ENCODE results near the gene AP1M1.

The AP1M1 gene

DNA sequence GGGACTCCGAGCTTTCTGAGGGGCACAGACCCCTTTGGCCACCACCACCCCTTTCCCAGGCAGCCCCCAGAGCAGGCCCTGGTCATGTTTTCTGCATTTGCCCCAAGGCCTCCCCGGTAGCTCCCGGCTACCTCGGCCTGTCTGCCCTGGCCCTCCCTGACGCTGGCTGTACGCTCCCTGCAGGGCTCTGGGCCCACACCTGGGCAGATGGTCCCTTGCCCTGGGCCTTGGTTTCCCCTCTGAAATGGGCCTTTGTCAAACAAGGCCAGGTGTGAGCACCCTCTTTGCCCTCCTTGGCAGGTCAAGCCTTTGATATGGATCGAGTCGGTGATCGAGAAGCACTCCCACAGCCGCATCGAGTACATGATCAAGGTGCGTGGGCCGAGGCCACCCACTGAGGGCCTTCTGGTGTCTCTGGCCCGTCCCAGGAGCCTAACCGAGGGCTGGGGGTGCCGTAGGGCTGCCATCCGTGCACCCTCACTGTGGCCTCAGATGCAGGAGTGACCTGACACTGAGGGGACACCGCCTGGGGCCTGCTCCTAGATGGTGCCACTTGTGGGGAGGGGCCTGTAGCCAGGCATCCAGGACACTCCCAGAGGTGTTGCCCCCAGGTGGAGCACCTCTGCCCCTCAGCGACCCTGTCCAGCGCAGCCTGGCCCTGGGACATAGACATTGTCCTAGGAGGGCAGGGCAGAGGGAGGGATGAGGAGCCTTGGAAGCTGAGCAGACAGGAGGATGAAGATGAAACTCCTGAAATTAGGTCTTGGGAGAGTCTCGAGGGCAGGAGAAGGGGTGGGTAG, 30.3 kb downstream of the AP1M1 start:
- Histone ChIP-seq H3K79me2 (ENCODE audit: control insufficient read depth, low read length) (no peaks in the 10 kb centered on the region), H3F3A (ENCODE audit: control insufficient read depth, insufficient read depth) (no peaks in the 10 kb centered on the region), H4K20me1 (ENCODE audit: control insufficient read depth, insufficient read depth, low read depth, low read length) (no peaks in the 10 kb centered on the region), H3K27me3 (ENCODE audit: control insufficient read depth, low read length) (no peaks in the 10 kb centered on the region), H3K9me2 (replicated peaks; ENCODE audit: control insufficient read depth, low read length) (no peaks in the 10 kb centered on the region), H3K27ac (ENCODE audit: low read depth, low read length) (no peak overlapping the region), H3K4me1 (ENCODE audit: control insufficient read depth, low read length) (no peaks in the 10 kb centered on the region), H3K36me3 (ENCODE audit: control insufficient read depth, low read length) (peaks cover 50% of the 10 kb centered on the region), H3K9me3 (ENCODE audit: control insufficient read depth, insufficient read depth, low read length) (no peaks in the 10 kb centered on the region), H3K4me3 (ENCODE audit: low read length) (no peak overlapping the region), H3K4me2 (ENCODE audit: low read length) (no peak overlapping the region)
- TF ChIP-seq, protein P1, sequence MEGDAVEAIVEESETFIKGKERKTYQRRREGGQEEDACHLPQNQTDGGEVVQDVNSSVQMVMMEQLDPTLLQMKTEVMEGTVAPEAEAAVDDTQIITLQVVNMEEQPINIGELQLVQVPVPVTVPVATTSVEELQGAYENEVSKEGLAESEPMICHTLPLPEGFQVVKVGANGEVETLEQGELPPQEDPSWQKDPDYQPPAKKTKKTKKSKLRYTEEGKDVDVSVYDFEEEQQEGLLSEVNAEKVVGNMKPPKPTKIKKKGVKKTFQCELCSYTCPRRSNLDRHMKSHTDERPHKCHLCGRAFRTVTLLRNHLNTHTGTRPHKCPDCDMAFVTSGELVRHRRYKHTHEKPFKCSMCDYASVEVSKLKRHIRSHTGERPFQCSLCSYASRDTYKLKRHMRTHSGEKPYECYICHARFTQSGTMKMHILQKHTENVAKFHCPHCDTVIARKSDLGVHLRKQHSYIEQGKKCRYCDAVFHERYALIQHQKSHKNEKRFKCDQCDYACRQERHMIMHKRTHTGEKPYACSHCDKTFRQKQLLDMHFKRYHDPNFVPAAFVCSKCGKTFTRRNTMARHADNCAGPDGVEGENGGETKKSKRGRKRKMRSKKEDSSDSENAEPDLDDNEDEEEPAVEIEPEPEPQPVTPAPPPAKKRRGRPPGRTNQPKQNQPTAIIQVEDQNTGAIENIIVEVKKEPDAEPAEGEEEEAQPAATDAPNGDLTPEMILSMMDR (IDR thresholded peaks at IDR 0.05; ENCODE audit: low read depth, low read length, poor library complexity, severe bottlenecking) = no peak
- TF ChIP-seq EZH2phosphoT487 (IDR thresholded peaks at IDR 0.05; ENCODE audit: borderline replicate concordance, low read length) = no peak

DNA sequence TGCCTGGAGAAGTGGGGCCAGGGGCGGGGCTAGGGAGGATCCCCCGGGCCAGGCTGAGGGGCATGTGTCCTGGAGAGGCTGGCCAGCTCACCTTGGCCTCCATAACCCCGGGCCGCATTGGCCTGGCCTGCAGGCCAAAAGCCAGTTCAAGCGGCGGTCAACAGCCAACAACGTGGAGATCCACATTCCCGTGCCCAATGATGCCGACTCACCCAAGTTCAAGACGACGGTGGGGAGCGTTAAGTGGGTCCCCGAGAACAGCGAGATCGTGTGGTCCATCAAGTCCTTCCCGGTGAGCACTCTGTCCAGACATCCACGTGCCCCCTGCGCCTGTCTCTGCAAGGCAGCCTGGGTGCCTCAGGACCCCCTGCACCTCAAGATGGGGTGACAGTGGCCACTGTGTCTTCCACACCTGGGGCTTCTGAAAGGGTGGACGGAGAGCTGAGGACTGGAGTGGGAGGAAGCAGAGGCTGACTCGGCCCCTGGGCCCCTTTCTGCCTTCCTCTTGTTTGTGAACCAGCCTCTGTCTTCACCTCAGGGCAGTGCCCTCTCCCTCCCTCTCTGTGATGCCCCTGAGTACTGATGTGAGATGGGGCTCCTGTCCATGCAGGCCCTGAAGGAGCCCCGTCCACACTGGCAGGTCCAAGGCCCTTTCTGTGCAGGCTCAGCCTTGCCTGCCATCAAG, 31.1 kb downstream of the AP1M1 start:
- H3K27ac ChIP-seq (ENCODE audit: low read depth, low read length) = no peak overlapping the region
- H3K4me3 ChIP-seq (ENCODE audit: low read length) = no peak overlapping the region
- no peaks in the 10 kb centered on the region for H3K9me2 ChIP-seq (replicated peaks; ENCODE audit: control insufficient read depth, low read length)
- H3K36me3 ChIP-seq (ENCODE audit: control insufficient read depth, low read length) = peaks cover 46% of the 10 kb centered on the region
- no peak overlapping the region for H3K4me2 ChIP-seq (ENCODE audit: low read length)
- H3K9me3 ChIP-seq (ENCODE audit: control insufficient read depth, insufficient read depth, low read length) = no peaks in the 10 kb centered on the region
- no peaks in the 10 kb centered on the region for H4K20me1 ChIP-seq (ENCODE audit: control insufficient read depth, insufficient read depth, low read depth, low read length)
- H3K4me1 ChIP-seq (ENCODE audit: control insufficient read depth, low read length) = no peaks in the 10 kb centered on the region
- no peak for TF ChIP-seq EZH2phosphoT487 (IDR thresholded peaks at IDR 0.05; ENCODE audit: borderline replicate concordance, low read length)
- TF ChIP-seq, protein P1 (IDR thresholded peaks at IDR 0.05; ENCODE audit: low read depth, low read length, poor library complexity, severe bottlenecking) = no peak
- H3F3A ChIP-seq (ENCODE audit: control insufficient read depth, insufficient read depth) = no peaks in the 10 kb centered on the region
- no peaks in the 10 kb centered on the region for H3K27me3 ChIP-seq (ENCODE audit: control insufficient read depth, low read length)
- no peaks in the 10 kb centered on the region for H3K79me2 ChIP-seq (ENCODE audit: control insufficient read depth, low read length)

DNA sequence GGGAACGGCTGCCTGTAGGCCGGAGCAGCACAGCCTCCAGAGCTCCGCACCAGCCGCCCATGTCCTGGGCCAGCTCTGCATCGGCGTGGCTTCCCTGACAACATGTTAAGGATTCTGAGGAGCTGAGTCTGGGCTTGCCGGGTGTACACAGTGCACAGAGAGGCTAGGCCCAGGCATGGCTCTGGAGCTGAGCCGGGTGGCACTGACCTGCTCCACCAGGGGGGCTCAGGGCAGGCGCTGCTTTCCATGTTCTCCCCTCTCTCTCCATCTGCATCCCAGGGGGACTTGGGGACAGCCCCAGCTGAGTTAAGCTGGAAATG, 31.6 kb downstream of the AP1M1 start:
- no peaks in the 10 kb centered on the region for H3K9me3 ChIP-seq (ENCODE audit: control insufficient read depth, insufficient read depth, low read length)
- no peaks in the 10 kb centered on the region for H3F3A ChIP-seq (ENCODE audit: control insufficient read depth, insufficient read depth)
- H3K27me3 ChIP-seq (ENCODE audit: control insufficient read depth, low read length) = no peaks in the 10 kb centered on the region
- TF ChIP-seq, protein P1 (IDR thresholded peaks at IDR 0.05; ENCODE audit: low read depth, low read length, poor library complexity, severe bottlenecking) = no peak
- no peak for TF ChIP-seq EZH2phosphoT487 (IDR thresholded peaks at IDR 0.05; ENCODE audit: borderline replicate concordance, low read length)
- H3K27ac ChIP-seq (ENCODE audit: low read depth, low read length) = no peak overlapping the region
- no peaks in the 10 kb centered on the region for H3K4me1 ChIP-seq (ENCODE audit: control insufficient read depth, low read length)
- H3K79me2 ChIP-seq (ENCODE audit: control insufficient read depth, low read length) = no peaks in the 10 kb centered on the region
- no peak overlapping the region for H3K4me2 ChIP-seq (ENCODE audit: low read length)
- H3K9me2 ChIP-seq (replicated peaks; ENCODE audit: control insufficient read depth, low read length) = no peaks in the 10 kb centered on the region
- peaks cover 41% of the 10 kb centered on the region for H3K36me3 ChIP-seq (ENCODE audit: control insufficient read depth, low read length)
- H3K4me3 ChIP-seq (ENCODE audit: low read length) = no peak overlapping the region
- H4K20me1 ChIP-seq (ENCODE audit: control insufficient read depth, insufficient read depth, low read depth, low read length) = no peaks in the 10 kb centered on the region
